Tongue (tissue), 2 donors: ENCODE measurements around the gene CCDC7. TPM values are rescaled to one million over a fixed set of nuclear protein-coding genes. Genes with fewer than 3 reads are reported as not detected.
"Not testable (repeated sequence)": the region's sequence is repeated elsewhere in the genome, so short reads cannot be mapped to it uniquely, and the experiment has no call there.

Source experiments
- DNase-seq: peaks from one replicate; pipeline ENCODE4 v3.0.0-alpha.2; 2015
- total RNA-seq: library from RNA; depleted of rRNA; stranded (reverse); fragments of >200 nt; gene quantifications from one replicate; pipeline ENCODE4 v1.2.3, GENCODE V29; 2014

CCDC7 gene
- total RNA-seq, 1 donor from 2014 or later: 129 TPM

- DNase-seq: no peak
Observed at GRCh38 chr10:32582946-32583345, 137.0 kb downstream of the CCDC7 start.

GRCh38 chr10:32598022-32598421 is 152.1 kb downstream of the CCDC7 start:
- not testable (repeated sequence) for DNase-seq

- DNase-seq: no peak
Observed at GRCh38 chr10:32600317-32600716, 154.4 kb downstream of the CCDC7 start.

- DNase-seq: not testable (repeated sequence)
Observed at GRCh38 chr10:32601562-32601961, 155.6 kb downstream of the CCDC7 start.

GRCh38 chr10:32605787-32606186 is 159.8 kb downstream of the CCDC7 start:
- no peak for DNase-seq

GRCh38 chr10:32610543-32610942 is 164.6 kb downstream of the CCDC7 start:
- DNase-seq: not testable (repeated sequence)

- no peak for DNase-seq
Observed at GRCh38 chr10:32616438-32616837, 170.5 kb downstream of the CCDC7 start.

GRCh38 chr10:32618482-32618881 is 172.5 kb downstream of the CCDC7 start:
- DNase-seq: no peak

- no peak for DNase-seq
Observed at GRCh38 chr10:32621969-32622368, 176.0 kb downstream of the CCDC7 start.

- DNase-seq: no peak
Observed at GRCh38 chr10:32622409-32622808, 176.5 kb downstream of the CCDC7 start.

GRCh38 chr10:32627183-32627582 is 181.2 kb downstream of the CCDC7 start:
- DNase-seq: no peak

- peak; percentile 2 for DNase-seq
Observed at GRCh38 chr10:32629910-32630309, 184.0 kb downstream of the CCDC7 start.

GRCh38 chr10:32646535-32646934 is 200.6 kb downstream of the CCDC7 start:
- DNase-seq: no peak

- no peak for DNase-seq
Observed at GRCh38 chr10:32650246-32650655, 204.3 kb downstream of the CCDC7 start.

GRCh38 chr10:32657430-32657829 is 211.5 kb downstream of the CCDC7 start:
- not testable (repeated sequence) for DNase-seq

- no peak for DNase-seq
Observed at GRCh38 chr10:32661346-32661745, 215.4 kb downstream of the CCDC7 start.

- no peak for DNase-seq
Observed at GRCh38 chr10:32680803-32681557, 235.0 kb downstream of the CCDC7 start.

GRCh38 chr10:32684291-32684690 is 238.4 kb downstream of the CCDC7 start:
- no peak for DNase-seq

GRCh38 chr10:32687116-32687515 is 241.2 kb downstream of the CCDC7 start:
- DNase-seq: no peak

- no peak for DNase-seq
Observed at GRCh38 chr10:32687546-32687945, 241.6 kb downstream of the CCDC7 start.

- DNase-seq: no peak
Observed at GRCh38 chr10:32692174-32692573, 246.2 kb downstream of the CCDC7 start.

- no peak for DNase-seq
Observed at GRCh38 chr10:32693441-32693979, 247.6 kb downstream of the CCDC7 start.

- not testable (repeated sequence) for DNase-seq
Observed at GRCh38 chr10:32699683-32700082, 253.7 kb downstream of the CCDC7 start.

GRCh38 chr10:32713560-32713959 is 267.6 kb downstream of the CCDC7 start:
- no peak for DNase-seq
